Activated B cell treated with CpG ODN at 0.5 μM for 24 hours (primary cell): ENCODE results near the gene SDK2. TPM values are rescaled to one million over a fixed set of nuclear protein-coding genes. Genes with fewer than 3 reads are reported as not detected.

Source experiments
- ATAC-seq: fragments of 200-7000 bp; cut with Tn5 transposase; one replicate; pipeline ENCODE4 v1.10.0; 2021; ENCODE audit warnings: low read depth, mild to moderate bottlenecking, moderate library complexity
- CTCF ChIA-PET: fragments of 350-600 bp; sonication (Branson Sonifier 250); formaldehyde crosslinking; loops from one replicate; lab custom pipeline; 2021; ENCODE audit warnings: antibody characterized with exemption; lab: Charles Lee
- POLR2A ChIA-PET: fragments of 350-600 bp; sonication (Branson Sonifier 250); formaldehyde crosslinking; loops from one replicate; lab custom pipeline; 2021; ENCODE audit warnings: antibody characterized with exemption; lab: Charles Lee
- DNase-seq: peaks from one replicate; pipeline ENCODE4 v3.0.0; 2022
- H3K27ac Mint-ChIP-seq: one replicate; pipeline ENCODE4 v1.8.0; 2020; ENCODE audit warnings: mixed read lengths
- H3K27me3 Mint-ChIP-seq: one replicate; pipeline ENCODE4 v1.8.0; 2021; ENCODE audit warnings: mixed read lengths
- H3K36me3 Mint-ChIP-seq: one replicate; pipeline ENCODE4 v1.8.0; 2021; ENCODE audit warnings: low read depth, mixed read lengths
- H3K4me1 Mint-ChIP-seq: one replicate; pipeline ENCODE4 v1.8.0; 2021; ENCODE audit warnings: mixed read lengths
- H3K4me3 Mint-ChIP-seq: one replicate; pipeline ENCODE4 v1.8.0; 2020; ENCODE audit warnings: mild to moderate bottlenecking, mixed read lengths
- H3K9me3 Mint-ChIP-seq: one replicate; pipeline ENCODE4 v1.8.0; 2020; ENCODE audit warnings: mixed read lengths
- intact Hi-C: fragments of 100-400 bp; cut with micrococcal nuclease; formaldehyde crosslinking; loops from one replicate; pipeline ENCODE4 v1.15.1; 2024
- total RNA-seq: library from RNA; stranded (reverse); gene quantifications from 2 replicates; pipeline ENCODE4 v1.2.3, GENCODE V29; 2022
- TF ChIP-seq, protein P1 (sequence below): fragments of 200-600 bp; IDR thresholded peaks from one replicate; pipeline ENCODE4 v1.8.0; 2022; ENCODE audit warnings: antibody characterized with exemption, mild to moderate bottlenecking

Gene SDK2
- total RNA-seq, 1 donor from 2014 or later: 2.5 TPM

DNA sequence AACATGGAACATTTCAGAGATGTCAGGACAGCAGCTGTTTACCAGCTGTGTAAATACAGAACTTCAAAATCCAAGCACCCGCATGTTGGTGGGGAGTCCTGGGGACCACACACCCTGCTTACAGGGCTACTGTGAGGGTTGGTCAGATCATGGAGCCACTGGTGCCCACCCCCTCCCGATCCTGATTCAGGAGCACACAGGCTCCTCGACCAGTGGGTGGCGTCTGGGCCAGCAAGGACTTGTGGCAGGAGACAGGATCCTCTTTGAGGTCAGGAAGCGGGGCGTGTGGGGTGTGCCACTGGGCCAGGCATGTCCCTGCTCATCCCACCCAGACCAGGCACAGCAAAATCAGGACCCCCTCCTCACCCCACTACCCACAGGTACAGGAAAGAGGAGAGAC, 83.6 kb downstream of the SDK2 start:
- Mint-ChIP-seq H3K27ac (no peak overlapping the region), H3K9me3 (no peaks in the 10 kb centered on the region), H3K36me3 (no peaks in the 10 kb centered on the region)

GRCh38 chr17:73559532-73559931, 84.7 kb downstream of the SDK2 start:
- peaks cover 1% of the 10 kb centered on the region for H3K36me3 Mint-ChIP-seq
- ATAC-seq: no peak
- H3K4me1 Mint-ChIP-seq: peaks cover 21% of the 10 kb centered on the region
- POLR2A ChIA-PET: no interaction called here
- H3K27ac Mint-ChIP-seq: no peak overlapping the region
- TF ChIP-seq, protein P1, sequence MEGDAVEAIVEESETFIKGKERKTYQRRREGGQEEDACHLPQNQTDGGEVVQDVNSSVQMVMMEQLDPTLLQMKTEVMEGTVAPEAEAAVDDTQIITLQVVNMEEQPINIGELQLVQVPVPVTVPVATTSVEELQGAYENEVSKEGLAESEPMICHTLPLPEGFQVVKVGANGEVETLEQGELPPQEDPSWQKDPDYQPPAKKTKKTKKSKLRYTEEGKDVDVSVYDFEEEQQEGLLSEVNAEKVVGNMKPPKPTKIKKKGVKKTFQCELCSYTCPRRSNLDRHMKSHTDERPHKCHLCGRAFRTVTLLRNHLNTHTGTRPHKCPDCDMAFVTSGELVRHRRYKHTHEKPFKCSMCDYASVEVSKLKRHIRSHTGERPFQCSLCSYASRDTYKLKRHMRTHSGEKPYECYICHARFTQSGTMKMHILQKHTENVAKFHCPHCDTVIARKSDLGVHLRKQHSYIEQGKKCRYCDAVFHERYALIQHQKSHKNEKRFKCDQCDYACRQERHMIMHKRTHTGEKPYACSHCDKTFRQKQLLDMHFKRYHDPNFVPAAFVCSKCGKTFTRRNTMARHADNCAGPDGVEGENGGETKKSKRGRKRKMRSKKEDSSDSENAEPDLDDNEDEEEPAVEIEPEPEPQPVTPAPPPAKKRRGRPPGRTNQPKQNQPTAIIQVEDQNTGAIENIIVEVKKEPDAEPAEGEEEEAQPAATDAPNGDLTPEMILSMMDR: no peak
- H3K27me3 Mint-ChIP-seq: no peaks in the 10 kb centered on the region
- intact Hi-C loops: no loop called here
- H3K9me3 Mint-ChIP-seq: peaks cover 1% of the 10 kb centered on the region
- CTCF ChIA-PET: no interaction called here
- DNase-seq: no peak
- no peak overlapping the region for H3K4me3 Mint-ChIP-seq

More for the DNA sequence above, 83.6 kb downstream of the SDK2 start:
- no peak overlapping the region for H3K4me3 Mint-ChIP-seq
- POLR2A ChIA-PET: no interaction called here
- DNase-seq (no peak), ATAC-seq (no peak)
- peaks cover 25% of the 10 kb centered on the region for H3K4me1 Mint-ChIP-seq
- CTCF ChIA-PET: no interaction called here
- intact Hi-C loops: no loop called here
- TF ChIP-seq, protein P1: no peak
- H3K27me3 Mint-ChIP-seq: no peaks in the 10 kb centered on the region

GRCh38 chr17:73555199-73555960, 88.9 kb downstream of the SDK2 start:
- POLR2A ChIA-PET: no interaction called here
- H3K4me1 Mint-ChIP-seq: peaks cover 29% of the 10 kb centered on the region

DNA sequence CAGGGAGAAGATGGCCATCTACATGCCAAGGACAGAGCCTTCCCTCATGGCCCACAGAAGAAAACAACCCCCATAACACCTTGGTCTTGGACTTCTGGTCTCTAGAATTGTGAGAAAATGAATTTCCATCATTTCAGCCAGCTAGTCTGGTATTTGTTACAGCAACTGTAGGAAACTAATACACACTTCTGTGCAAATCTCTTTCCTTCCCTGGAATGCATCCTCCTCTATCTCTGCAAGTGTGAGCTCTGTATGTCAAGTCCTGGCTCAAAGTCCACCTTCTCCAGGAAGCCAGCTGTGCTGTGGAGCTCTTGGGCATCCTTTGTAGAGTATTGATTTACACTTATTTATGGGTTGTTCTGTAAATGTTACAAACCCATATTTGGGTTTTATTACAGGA, 89.7 kb downstream of the SDK2 start:
- CTCF ChIA-PET: no interaction called here

More at GRCh38 chr17:73555199-73555960, 88.9 kb downstream of the SDK2 start:
- Mint-ChIP-seq H3K4me3 (no peak overlapping the region), H3K27me3 (no peaks in the 10 kb centered on the region), H3K9me3 (peaks cover 3% of the 10 kb centered on the region), H3K27ac (no peak overlapping the region), H3K36me3 (peaks cover 2% of the 10 kb centered on the region)
- TF ChIP-seq, protein P1: no peak
- CTCF ChIA-PET: no interaction called here
- DNase-seq (no peak), ATAC-seq (no peak)
- intact Hi-C loops: no loop called here

GRCh38 chr17:73553311-73553710, 90.9 kb downstream of the SDK2 start:
- H3K4me3 Mint-ChIP-seq: no peak overlapping the region
- ChIA-PET CTCF (interaction anchor here (0.6 kb wide), 1 partner anchor 85 kb away, joined by 3 read pairs; no protein-coding TSS in a partner anchor), POLR2A (no interaction called here)
- H3K36me3 Mint-ChIP-seq: peaks cover 2% of the 10 kb centered on the region
- no peak overlapping the region for H3K27ac Mint-ChIP-seq
- no peaks in the 10 kb centered on the region for H3K27me3 Mint-ChIP-seq
- DNase-seq: no peak
- TF ChIP-seq, protein P1: no peak
- no peak for ATAC-seq
- H3K4me1 Mint-ChIP-seq: peaks cover 37% of the 10 kb centered on the region
- peaks cover 3% of the 10 kb centered on the region for H3K9me3 Mint-ChIP-seq
- intact Hi-C loops: loop anchor here (5.0 kb wide), 1 partner anchor 89 kb away; the partner anchor contains the start of gene SDK2

More for the DNA sequence above, 89.7 kb downstream of the SDK2 start:
- no peak overlapping the region for H3K4me3 Mint-ChIP-seq
- peaks cover 31% of the 10 kb centered on the region for H3K4me1 Mint-ChIP-seq
- intact Hi-C loops: loop anchor here (5.0 kb wide), 1 partner anchor 88 kb away; the partner anchor contains the start of gene SDK2
- no peaks in the 10 kb centered on the region for H3K27me3 Mint-ChIP-seq
- H3K27ac Mint-ChIP-seq: no peak overlapping the region
- POLR2A ChIA-PET: no interaction called here
- H3K36me3 Mint-ChIP-seq: peaks cover 2% of the 10 kb centered on the region
- DNase-seq (no peak), ATAC-seq (no peak)
- H3K9me3 Mint-ChIP-seq: peaks cover 3% of the 10 kb centered on the region
- TF ChIP-seq, protein P1: no peak
